ENCODE measurements around the gene DRG1.

GRCh38 chr22:31443516-31443915 lies 44.1 kb downstream of the DRG1 start:
- TF ChIP-seq EZH2 (IDR thresholded peaks at IDR 0.05; ENCODE audit: borderline replicate concordance) (no peak), CTCF (IDR thresholded peaks at IDR 0.05; ENCODE audit: poor library complexity) (no peak)
